ENCODE results near the gene SPATA2L. TPM values are rescaled to one million over a fixed set of nuclear protein-coding genes. Genes with fewer than 3 reads are reported as not detected.

The SPATA2L gene
- total RNA-seq, 1 donor from 2014 or later, result 12.1 TPM

GRCh38 chr16:89732142-89732917, 30.8 kb upstream of the SPATA2L start:
- Histone ChIP-seq H3K4me3 (ENCODE audit: low read depth, low read length) (no peak overlapping the region), H3K36me3 (ENCODE audit: control insufficient read depth, insufficient read depth, low read length) (peaks cover 47% of the 10 kb centered on the region), H3K27me3 (ENCODE audit: control insufficient read depth, insufficient read depth, low read length) (no peaks in the 10 kb centered on the region)
- TF ChIP-seq, protein P1, sequence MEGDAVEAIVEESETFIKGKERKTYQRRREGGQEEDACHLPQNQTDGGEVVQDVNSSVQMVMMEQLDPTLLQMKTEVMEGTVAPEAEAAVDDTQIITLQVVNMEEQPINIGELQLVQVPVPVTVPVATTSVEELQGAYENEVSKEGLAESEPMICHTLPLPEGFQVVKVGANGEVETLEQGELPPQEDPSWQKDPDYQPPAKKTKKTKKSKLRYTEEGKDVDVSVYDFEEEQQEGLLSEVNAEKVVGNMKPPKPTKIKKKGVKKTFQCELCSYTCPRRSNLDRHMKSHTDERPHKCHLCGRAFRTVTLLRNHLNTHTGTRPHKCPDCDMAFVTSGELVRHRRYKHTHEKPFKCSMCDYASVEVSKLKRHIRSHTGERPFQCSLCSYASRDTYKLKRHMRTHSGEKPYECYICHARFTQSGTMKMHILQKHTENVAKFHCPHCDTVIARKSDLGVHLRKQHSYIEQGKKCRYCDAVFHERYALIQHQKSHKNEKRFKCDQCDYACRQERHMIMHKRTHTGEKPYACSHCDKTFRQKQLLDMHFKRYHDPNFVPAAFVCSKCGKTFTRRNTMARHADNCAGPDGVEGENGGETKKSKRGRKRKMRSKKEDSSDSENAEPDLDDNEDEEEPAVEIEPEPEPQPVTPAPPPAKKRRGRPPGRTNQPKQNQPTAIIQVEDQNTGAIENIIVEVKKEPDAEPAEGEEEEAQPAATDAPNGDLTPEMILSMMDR (IDR thresholded peaks at IDR 0.05; ENCODE audit: insufficient read depth, low read length, severe bottlenecking), result no peak
- DNase-seq (ENCODE audit: low read depth) (no peak), FAIRE-seq (no peak)

DNA sequence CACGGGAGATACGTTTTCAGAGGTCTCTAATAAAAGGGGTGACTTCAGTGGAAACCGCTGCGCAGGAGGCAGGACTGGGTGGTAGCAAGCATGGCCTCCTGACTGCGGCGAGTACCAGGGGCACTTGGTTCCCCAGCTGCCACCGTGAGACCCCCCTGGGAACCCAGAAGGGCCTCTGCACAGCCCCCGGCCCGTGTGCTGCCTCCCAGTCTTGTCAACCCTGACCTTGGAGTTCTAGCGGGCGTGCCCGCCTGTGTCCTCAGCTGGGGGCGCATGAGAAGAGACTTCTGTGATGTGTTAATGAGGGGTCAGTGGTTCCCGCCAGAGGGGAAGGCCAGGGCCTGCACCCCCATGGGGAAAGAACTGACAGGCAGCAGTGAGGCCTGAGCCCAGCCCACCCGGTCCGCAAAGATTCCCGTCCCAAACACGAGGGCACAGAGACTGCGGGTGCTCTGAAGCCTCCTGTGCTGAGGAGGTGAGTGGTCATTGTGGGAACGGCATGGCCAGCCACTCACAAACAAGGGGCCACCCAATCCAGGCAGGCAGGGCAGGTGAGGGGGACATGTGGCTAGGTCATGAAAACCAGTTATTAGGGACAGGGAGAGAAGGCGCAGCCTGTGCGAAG, 29.2 kb upstream of the SPATA2L start:
- TF ChIP-seq, protein P1 (IDR thresholded peaks at IDR 0.05; ENCODE audit: insufficient read depth, low read length, severe bottlenecking), result no peak
- H3K27me3 ChIP-seq (ENCODE audit: control insufficient read depth, insufficient read depth, low read length), result no peaks in the 10 kb centered on the region
- H3K4me3 ChIP-seq (ENCODE audit: low read depth, low read length), result no peak overlapping the region
- H3K36me3 ChIP-seq (ENCODE audit: control insufficient read depth, insufficient read depth, low read length), result peaks cover 47% of the 10 kb centered on the region
- FAIRE-seq, result no peak
- DNase-seq (ENCODE audit: low read depth), result no peak

GRCh38 chr16:89729863-89730593, 28.5 kb upstream of the SPATA2L start:
- TF ChIP-seq, protein P1 (IDR thresholded peaks at IDR 0.05; ENCODE audit: insufficient read depth, low read length, severe bottlenecking), result no peak
- no peak for DNase-seq (ENCODE audit: low read depth)
- Histone ChIP-seq H3K4me3 (ENCODE audit: low read depth, low read length) (no peak overlapping the region), H3K36me3 (ENCODE audit: control insufficient read depth, insufficient read depth, low read length) (peaks cover 47% of the 10 kb centered on the region), H3K27me3 (ENCODE audit: control insufficient read depth, insufficient read depth, low read length) (no peaks in the 10 kb centered on the region)
- no peak for FAIRE-seq

DNA sequence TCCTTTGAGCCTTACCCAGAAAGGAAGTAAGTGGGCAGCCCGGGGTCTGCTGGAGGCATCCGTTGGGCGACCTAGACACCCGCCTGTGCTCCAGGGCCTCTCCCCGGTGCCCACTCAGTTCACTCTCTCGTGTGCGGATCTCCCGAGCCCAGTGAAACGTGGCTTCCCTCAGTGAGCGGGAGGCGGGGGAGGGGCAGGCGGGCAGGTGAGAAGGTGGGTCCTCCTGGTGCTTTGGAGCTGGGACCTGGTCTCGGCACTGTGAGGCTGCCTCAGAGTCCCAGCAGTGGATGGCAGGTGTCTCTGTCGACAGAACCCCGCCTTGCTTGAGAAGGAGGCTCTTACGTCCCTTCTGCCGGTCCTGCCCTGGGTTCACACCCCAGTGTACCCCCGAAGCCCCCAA, 27.8 kb upstream of the SPATA2L start:
- TF ChIP-seq, protein P1 (IDR thresholded peaks at IDR 0.05; ENCODE audit: insufficient read depth, low read length, severe bottlenecking), result no peak
- Histone ChIP-seq H3K4me3 (ENCODE audit: low read depth, low read length) (no peak overlapping the region), H3K36me3 (ENCODE audit: control insufficient read depth, insufficient read depth, low read length) (peaks cover 46% of the 10 kb centered on the region), H3K27me3 (ENCODE audit: control insufficient read depth, insufficient read depth, low read length) (no peaks in the 10 kb centered on the region)
- DNase-seq (ENCODE audit: low read depth) (no peak), FAIRE-seq (no peak)

- H3K27me3 ChIP-seq (ENCODE audit: control insufficient read depth, insufficient read depth, low read length), result no peaks in the 10 kb centered on the region
- no peak for FAIRE-seq
- no peak overlapping the region for H3K4me3 ChIP-seq (ENCODE audit: low read depth, low read length)
- TF ChIP-seq, protein P1 (IDR thresholded peaks at IDR 0.05; ENCODE audit: insufficient read depth, low read length, severe bottlenecking), result no peak
- H3K36me3 ChIP-seq (ENCODE audit: control insufficient read depth, insufficient read depth, low read length), result peaks cover 48% of the 10 kb centered on the region
- no peak for DNase-seq (ENCODE audit: low read depth)
Measured at GRCh38 chr16:89727406-89728120, 26.1 kb upstream of the SPATA2L start.
